GM23248 (cell line): ENCODE data around the gene IFNA2. TPM values are rescaled to one million over a fixed set of nuclear protein-coding genes. Genes with fewer than 3 reads are reported as not detected.
A peak's percentile ranks its signal among the peaks of the same experiment; 100 is the strongest.

Experiments used
- DNase-seq: peaks from one replicate; pipeline ENCODE4 v3.0.0-alpha.2; 2015
- H2AFZ ChIP-seq: fragments of 200-600 bp; sonication (generic); 2 replicates; pipeline ENCODE4 v1.6.1; 2016; ENCODE audit warnings: antibody characterized with exemption
- H3F3A ChIP-seq: fragments of 200-600 bp; sonication (generic); 2 replicates; pipeline ENCODE4 v1.6.1; 2016; ENCODE audit warnings: mild to moderate bottlenecking, antibody characterized with exemption, mixed run types; ENCODE audit not compliant: insufficient read depth
- H3K27ac ChIP-seq: fragments of 200-600 bp; sonication (generic); 2 replicates; pipeline ENCODE4 v1.5.1; 2016; ENCODE audit warnings: mild to moderate bottlenecking
- H3K27me3 ChIP-seq: fragments of 200-600 bp; sonication (generic); replicated peaks from 2 replicates; pipeline ENCODE4 v1.6.1; 2016; ENCODE audit warnings: mild to moderate bottlenecking; ENCODE audit not compliant: insufficient read depth
- H3K36me3 ChIP-seq: fragments of 200-600 bp; sonication (generic); 2 replicates; pipeline ENCODE4 v1.6.1; 2016; ENCODE audit warnings: low read depth, mild to moderate bottlenecking
- H3K4me1 ChIP-seq: fragments of 200-600 bp; sonication (generic); 2 replicates; pipeline ENCODE4 v1.6.1; 2016; ENCODE audit warnings: mild to moderate bottlenecking; ENCODE audit not compliant: insufficient read depth
- H3K4me2 ChIP-seq: fragments of 200-600 bp; sonication (generic); one replicate; pipeline ENCODE4 v1.6.1; 2016; ENCODE audit warnings: mild to moderate bottlenecking; ENCODE audit not compliant: unreplicated experiment
- H3K4me3 ChIP-seq: fragments of 200-600 bp; sonication (generic); 2 replicates; pipeline ENCODE4 v1.5.1; 2016; ENCODE audit warnings: mild to moderate bottlenecking
- H3K79me2 ChIP-seq: fragments of 200-600 bp; sonication (generic); 2 replicates; pipeline ENCODE4 v1.6.1; 2016; ENCODE audit warnings: mild to moderate bottlenecking; ENCODE audit not compliant: insufficient read depth
- H3K9ac ChIP-seq: fragments of 200-600 bp; sonication (generic); 2 replicates; pipeline ENCODE4 v1.6.1; 2016; ENCODE audit warnings: mild to moderate bottlenecking
- H3K9me2 ChIP-seq: fragments of 200-600 bp; sonication (generic); 2 replicates; pipeline ENCODE4 v1.6.1; 2016; ENCODE audit warnings: mixed run types, mild to moderate bottlenecking, moderate library complexity; ENCODE audit not compliant: insufficient read depth
- H3K9me3 ChIP-seq: fragments of 200-600 bp; sonication (generic); one replicate; pipeline ENCODE4 v1.6.1; 2017; ENCODE audit warnings: low read depth
- H4K20me1 ChIP-seq: fragments of 200-600 bp; sonication (generic); 2 replicates; pipeline ENCODE4 v1.6.0; 2016; ENCODE audit not compliant: insufficient read depth
- EZH2 ChIP-seq: fragments of 200-600 bp; sonication (generic); IDR thresholded peaks from 2 replicates; pipeline ENCODE4 v1.6.1; 2018; ENCODE audit warnings: antibody characterized with exemption, mild to moderate bottlenecking; ENCODE audit not compliant: insufficient read depth, poor library complexity, severe bottlenecking
- EZH2phosphoT487 ChIP-seq: fragments of 200-600 bp; sonication (generic); IDR thresholded peaks from 2 replicates; pipeline ENCODE4 v1.6.1; 2018; ENCODE audit warnings: antibody characterized with exemption, moderate library complexity, mild to moderate bottlenecking, low read depth; ENCODE audit not compliant: insufficient read depth
- WGBS, 2 experiments: methylation state at CpG; one replicate each; pipeline ENCODE4 v1.1.6; 2015 to 2017; ENCODE audit warnings: low lambda C conversion rate in 2 of 2, low coverage in 1 of 2; ENCODE audit errors: missing lambda C conversion rate in 2 of 2; 5-methylcytosine and 5-hydroxymethylcytosine counted together
- in situ Hi-C: fragments of 300-500 bp; cut with MboI; formaldehyde crosslinking; loops from 2 replicates; pipeline ENCODE4 v1.15.0; 2020
- polyA plus RNA-seq: library from polyadenylated mRNA; unstranded; fragments of >200 nt; fragmentation: Nextera tagmentation; extraction: Ambion mirVana; gene quantifications from 2 replicates; pipeline ENCODE4 v1.2.1, GENCODE V29; 2016
- total RNA-seq: library from RNA; depleted of rRNA; stranded (reverse); fragments of >200 nt; shearing (Covaris generic); gene quantifications from 2 replicates; pipeline ENCODE4 v1.2.3, GENCODE V29; 2014

Gene IFNA2
- total and polyA plus RNA-seq, 2 experiments from 2014 or later = not detected

DNA sequence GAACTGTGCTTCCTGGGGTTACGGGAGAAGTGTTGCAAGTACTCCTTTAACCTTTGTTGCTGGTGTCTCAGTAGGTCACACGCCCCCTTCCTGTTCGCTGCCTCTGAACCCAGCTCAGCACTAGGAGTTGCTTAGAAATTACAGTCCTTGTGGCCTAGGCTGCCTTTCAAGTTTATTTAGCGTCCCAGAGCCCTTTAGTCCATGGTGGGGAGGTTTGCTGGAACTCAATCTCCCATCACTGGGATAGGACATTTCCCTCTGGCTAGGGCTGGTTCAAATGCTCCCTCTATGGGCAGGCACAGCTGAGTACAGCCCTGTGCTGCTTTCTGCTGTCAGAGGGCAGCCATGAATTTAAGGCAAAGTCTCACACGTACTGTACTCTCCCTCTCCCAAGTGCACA lies 28.4 kb upstream of the IFNA2 start:
- TF ChIP-seq EZH2 = no peak
- no peak for TF ChIP-seq EZH2phosphoT487
- in situ Hi-C loops = no loop called here
- 73% methylated on average over 5 of the region's 5 CpGs for WGBS, 2 experiments

DNA sequence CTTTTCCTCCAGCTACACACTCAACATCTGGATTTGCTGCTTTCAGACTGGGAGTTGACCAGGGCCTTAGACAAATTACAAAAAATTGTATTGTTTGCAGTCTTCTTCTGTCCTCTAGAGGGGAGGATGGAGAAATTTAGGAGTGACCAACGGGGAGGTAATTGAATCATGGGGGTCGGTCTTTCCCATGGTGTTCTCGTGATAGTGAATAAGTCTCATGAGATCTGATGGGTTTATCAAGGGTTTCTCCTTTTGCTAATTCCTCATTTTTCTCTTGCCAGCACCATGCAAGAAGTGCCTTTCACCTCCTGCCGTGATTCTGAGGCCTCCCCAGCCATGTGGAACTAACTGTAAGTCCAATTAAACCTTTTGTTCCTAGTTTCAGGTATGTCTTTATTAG lies 28.0 kb upstream of the IFNA2 start:
- no peak overlapping the region for H3K4me2 ChIP-seq
- no peak overlapping the region for H3K9ac ChIP-seq
- H3K4me1 ChIP-seq = peaks cover 6% of the 10 kb centered on the region
- H3K79me2 ChIP-seq = no peaks in the 10 kb centered on the region
- no peaks in the 10 kb centered on the region for H3K27me3 ChIP-seq
- no peak for TF ChIP-seq EZH2
- TF ChIP-seq EZH2phosphoT487 = no peak
- no peak overlapping the region for H3K27ac ChIP-seq
- no peaks in the 10 kb centered on the region for H3F3A ChIP-seq
- DNase-seq = no peak
- no peaks in the 10 kb centered on the region for H3K9me3 ChIP-seq
- no peak overlapping the region for H3K4me3 ChIP-seq
- H2AFZ ChIP-seq = no peak overlapping the region
- H3K9me2 ChIP-seq = no peaks in the 10 kb centered on the region
- in situ Hi-C loops = no loop called here
- WGBS, 2 experiments = 82 to 83% methylated on average over 4 of the region's 4 CpGs
- H3K36me3 ChIP-seq = no peaks in the 10 kb centered on the region
- H4K20me1 ChIP-seq = no peaks in the 10 kb centered on the region

More for the DNA sequence above, 28.4 kb upstream of the IFNA2 start:
- Histone ChIP-seq H3K79me2 (no peaks in the 10 kb centered on the region), H3K9ac (no peak overlapping the region), H3K27ac (no peak overlapping the region), H4K20me1 (no peaks in the 10 kb centered on the region), H3F3A (no peaks in the 10 kb centered on the region), H3K36me3 (no peaks in the 10 kb centered on the region), H3K9me2 (no peaks in the 10 kb centered on the region), H3K27me3 (no peaks in the 10 kb centered on the region), H3K4me2 (no peak overlapping the region), H3K4me3 (no peak overlapping the region), H3K4me1 (peaks cover 7% of the 10 kb centered on the region), H3K9me3 (no peaks in the 10 kb centered on the region), H2AFZ (no peak overlapping the region)
- DNase-seq = peak; percentile 12

GRCh38 chr9:21412107-21412506 lies 26.9 kb upstream of the IFNA2 start:
- Histone ChIP-seq H3K9me3 (no peaks in the 10 kb centered on the region), H3K4me2 (no peak overlapping the region), H3K27me3 (no peaks in the 10 kb centered on the region), H4K20me1 (no peaks in the 10 kb centered on the region), H3F3A (no peaks in the 10 kb centered on the region), H3K79me2 (no peaks in the 10 kb centered on the region), H3K9me2 (no peaks in the 10 kb centered on the region), H3K4me1 (peaks cover 6% of the 10 kb centered on the region), H3K4me3 (no peak overlapping the region), H3K9ac (no peak overlapping the region), H2AFZ (no peak overlapping the region), H3K27ac (no peak overlapping the region), H3K36me3 (no peaks in the 10 kb centered on the region)
- in situ Hi-C loops = no loop called here
- DNase-seq = no peak
- TF ChIP-seq EZH2phosphoT487 = no peak
- no peak for TF ChIP-seq EZH2

DNA sequence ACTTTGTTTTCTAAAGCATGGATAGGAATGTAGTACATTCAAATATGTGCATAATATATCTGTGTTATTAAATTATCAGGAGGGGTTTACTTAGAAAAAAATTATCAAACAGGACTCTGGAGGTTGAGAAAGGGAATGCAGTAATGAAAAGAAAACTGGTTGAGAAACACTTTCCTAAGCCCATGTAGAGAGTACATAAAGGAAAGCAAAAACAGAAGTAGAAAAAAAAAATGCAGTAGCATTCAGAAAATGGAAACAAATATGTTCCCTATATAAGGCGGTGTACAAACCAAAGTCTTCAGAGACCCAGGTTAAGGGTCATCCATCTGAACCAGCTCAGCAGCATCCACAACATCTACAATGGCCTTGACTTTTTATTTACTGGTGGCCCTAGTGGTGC lies 23.6 kb upstream of the IFNA2 start, which contains the start of gene IFNA8:
TSS of gene IFNA8 (plus strand) at position 301 of the 400 bp plus-strand sequence. CDS start at position 361, 60 bp downstream.
- in situ Hi-C loops = no loop called here

DNA sequence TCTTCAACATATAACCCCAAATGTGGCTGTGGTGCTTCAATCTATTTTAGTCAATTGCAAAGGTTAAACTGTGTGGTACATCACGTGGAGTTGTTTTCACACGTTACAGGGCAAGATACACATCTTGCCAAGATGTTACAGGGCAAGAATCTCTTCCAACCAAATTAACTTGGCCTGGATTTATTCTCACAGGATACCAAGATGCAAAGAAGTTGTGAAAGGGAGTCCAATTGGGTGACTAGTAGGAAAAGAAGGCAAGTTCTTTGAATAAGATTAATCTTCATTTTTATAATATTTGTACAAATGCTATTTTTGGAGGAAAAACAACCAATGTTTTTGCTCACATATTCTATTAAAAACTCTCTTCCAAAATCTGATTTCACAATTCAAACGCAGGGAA lies 18.9 kb upstream of the IFNA2 start:
- Histone ChIP-seq H3K79me2 (no peaks in the 10 kb centered on the region), H3K27me3 (no peaks in the 10 kb centered on the region), H4K20me1 (no peaks in the 10 kb centered on the region), H3K9ac (no peak overlapping the region), H3K36me3 (no peaks in the 10 kb centered on the region), H3K4me2 (no peak overlapping the region), H3K9me2 (no peaks in the 10 kb centered on the region), H3K4me3 (no peak overlapping the region), H3K27ac (no peak overlapping the region), H3K9me3 (no peaks in the 10 kb centered on the region), H3F3A (no peaks in the 10 kb centered on the region), H3K4me1 (no peaks in the 10 kb centered on the region), H2AFZ (no peak overlapping the region)
- WGBS, 2 experiments = 16 to 21% methylated on average over 3 of the region's 3 CpGs
- DNase-seq = peak; percentile 15
- no peak for TF ChIP-seq EZH2phosphoT487
- no peak for TF ChIP-seq EZH2
- in situ Hi-C loops = no loop called here

More for the DNA sequence above, 23.6 kb upstream of the IFNA2 start, which contains the start of gene IFNA8:
- H3K9ac ChIP-seq = no peak within 1 kb of the TSS
- no peak within 1 kb of the TSS for H3K4me2 ChIP-seq
- H3K4me3 ChIP-seq = no peak within 1 kb of the TSS
- no peaks in the 10 kb centered on the region for H3K4me1 ChIP-seq
- H3K36me3 ChIP-seq = no peaks in the 10 kb centered on the region
- WGBS, 2 experiments = 89 to 100% methylated on average over 1 of the region's 1 CpG
- no peak within 1 kb of the TSS for H3K27ac ChIP-seq
- no peak for DNase-seq
- H3F3A ChIP-seq = no peaks in the 10 kb centered on the region
- no peak for TF ChIP-seq EZH2phosphoT487
- TF ChIP-seq EZH2 = no peak
- no peaks in the 10 kb centered on the region for H4K20me1 ChIP-seq
- H3K79me2 ChIP-seq = no peaks in the 10 kb centered on the region
- H3K27me3 ChIP-seq = no peaks in the 10 kb centered on the region
- H3K9me2 ChIP-seq = no peaks in the 10 kb centered on the region
- H2AFZ ChIP-seq = no peak within 1 kb of the TSS
- no peaks in the 10 kb centered on the region for H3K9me3 ChIP-seq
